DND-41 (cell line): ENCODE measurements around the gene HLA-B.

Experiments
- ATAC-seq: fragments of 200-7000 bp; cut with Tn5 transposase; 3 replicates; pipeline ENCODE4 v1.9.1; 2021; ENCODE audit warnings: low read depth; ENCODE audit not compliant: insufficient read depth
- DNase-seq: peaks from one replicate; pipeline ENCODE4 v3.0.0-alpha.2; 2020
- H2AFZ ChIP-seq: 2 replicates; pipeline ENCODE4 v1.6.0; 2012; ENCODE audit warnings: low read depth, low read length
- H3K27ac ChIP-seq: 2 replicates; pipeline ENCODE4 v1.5.1; 2012; ENCODE audit warnings: low read length, inconsistent platforms
- H3K27me3 ChIP-seq: fragments of 200-600 bp; sonication (generic); 2 replicates; pipeline ENCODE4 v1.6.0; 2012; ENCODE audit warnings: low read length, mild to moderate bottlenecking, inconsistent platforms; ENCODE audit not compliant: insufficient read depth, poor library complexity
- H3K36me3 ChIP-seq: 2 replicates; pipeline ENCODE4 v1.5.1; 2012; ENCODE audit warnings: low read length, inconsistent platforms; ENCODE audit not compliant: insufficient read depth
- H3K4me1 ChIP-seq: 2 replicates; pipeline ENCODE4 v1.5.1; 2012; ENCODE audit warnings: mild to moderate bottlenecking, low read length; ENCODE audit not compliant: insufficient read depth
- H3K4me2 ChIP-seq: 2 replicates; pipeline ENCODE4 v1.6.0; 2012; ENCODE audit warnings: mild to moderate bottlenecking, moderate library complexity, low read length, inconsistent platforms; ENCODE audit not compliant: insufficient read depth
- H3K4me3 ChIP-seq, 2 experiments: fragments of 200-600 bp in 1 of 2; shearing (Covaris generic) in 1 of 2; 2 replicates each; pipeline ENCODE4 v1.5.1; 2012 to 2016; ENCODE audit warnings: inconsistent platforms in 2 of 2, low read length in 2 of 2, mild to moderate bottlenecking in 2 of 2, low read depth in 1 of 2, moderate library complexity in 1 of 2
- H3K79me2 ChIP-seq: 2 replicates; pipeline ENCODE4 v1.6.0; 2012; ENCODE audit warnings: low read length, inconsistent platforms; ENCODE audit not compliant: insufficient read depth
- H3K9ac ChIP-seq: 2 replicates; pipeline ENCODE4 v1.6.0; 2012; ENCODE audit warnings: low read depth, mild to moderate bottlenecking, inconsistent platforms, low read length, moderate library complexity
- H3K9me3 ChIP-seq: 2 replicates; pipeline ENCODE4 v1.5.1; 2012; ENCODE audit warnings: low read length, moderate library complexity, mild to moderate bottlenecking, inconsistent platforms; ENCODE audit not compliant: insufficient read depth, severe bottlenecking
- H4K20me1 ChIP-seq: 2 replicates; pipeline ENCODE4 v1.6.0; 2012; ENCODE audit warnings: low read length; ENCODE audit not compliant: insufficient read depth
- CTCF ChIP-seq: IDR thresholded peaks from 2 replicates; pipeline ENCODE4 v1.5.1; 2012; ENCODE audit warnings: borderline replicate concordance, low read length, moderate library complexity, mild to moderate bottlenecking; ENCODE audit not compliant: poor library complexity, severe bottlenecking; ENCODE audit errors: extremely low read depth
- EZH2 ChIP-seq: IDR thresholded peaks from 3 replicates; pipeline ENCODE4 v1.6.1; 2012; ENCODE audit warnings: borderline replicate concordance, low read depth, mild to moderate bottlenecking, moderate library complexity, low read length, inconsistent platforms; ENCODE audit not compliant: severe bottlenecking

The HLA-B gene

GRCh38 chr6:31356216-31356945 is 598 bp downstream of the HLA-B start:
- H3K9me3 ChIP-seq = no peaks in the 10 kb centered on the region
- no peak for TF ChIP-seq CTCF
- no peak for TF ChIP-seq EZH2
- H3K79me2 ChIP-seq = no peaks in the 10 kb centered on the region
- no peak overlapping the region for H3K27ac ChIP-seq
- no peak for DNase-seq
- peak overlapping the region; percentile 56 for H3K9ac ChIP-seq
- H3K4me3 ChIP-seq = peak overlapping the region in 1 of 2 experiments; percentile 60; a peak in 3 of 4 replicates
- H2AFZ ChIP-seq = peak overlapping the region; percentile 64; the same call in 1 of the 2 replicates
- no peak for ATAC-seq
- H3K4me2 ChIP-seq = peak overlapping the region; percentile 59
- H4K20me1 ChIP-seq = no peaks in the 10 kb centered on the region
- H3K27me3 ChIP-seq = peaks cover 16% of the 10 kb centered on the region
- no peaks in the 10 kb centered on the region for H3K36me3 ChIP-seq
- H3K4me1 ChIP-seq = peaks cover 9% of the 10 kb centered on the region

- Histone ChIP-seq H3K4me1 (peaks cover 9% of the 10 kb centered on the region), H3K36me3 (no peaks in the 10 kb centered on the region), H3K79me2 (no peaks in the 10 kb centered on the region), H3K4me3 (no peak overlapping the region), H3K4me2 (no peak overlapping the region), H3K27ac (no peak overlapping the region), H4K20me1 (no peaks in the 10 kb centered on the region), H2AFZ (no peak overlapping the region), H3K27me3 (peaks cover 16% of the 10 kb centered on the region), H3K9ac (no peak overlapping the region), H3K9me3 (no peaks in the 10 kb centered on the region)
- ATAC-seq (no peak), DNase-seq (no peak)
- TF ChIP-seq CTCF = no peak
- no peak for TF ChIP-seq EZH2
These were observed 1.4 kb downstream of the HLA-B start for GRCh38 chr6:31355583-31355948.

GRCh38 chr6:31354864-31355582 is 2.0 kb downstream of the HLA-B start:
- Histone ChIP-seq H3K27me3 (peaks cover 16% of the 10 kb centered on the region), H4K20me1 (no peaks in the 10 kb centered on the region), H3K9ac (no peak overlapping the region), H3K4me1 (peaks cover 9% of the 10 kb centered on the region), H3K36me3 (no peaks in the 10 kb centered on the region), H3K27ac (no peak overlapping the region), H3K9me3 (no peaks in the 10 kb centered on the region), H3K4me3 (no peak overlapping the region), H3K4me2 (no peak overlapping the region), H3K79me2 (no peaks in the 10 kb centered on the region), H2AFZ (no peak overlapping the region)
- TF ChIP-seq CTCF = no peak
- TF ChIP-seq EZH2 = no peak
- ATAC-seq (no peak), DNase-seq (no peak)
